Esophagus mucosa (tissue), 1 donor: ENCODE results near the gene SERPINA9. TPM values are rescaled to one million over a fixed set of nuclear protein-coding genes. Genes with fewer than 3 reads are reported as not detected.

Experiments
- ATAC-seq: fragments of 200-7000 bp; cut with Tn5 transposase; one replicate; pipeline ENCODE4 v1.9.1; 2020
- total RNA-seq: library from RNA; stranded (reverse); gene quantifications from one replicate; pipeline ENCODE4 v1.2.4, GENCODE V29; 2023
- donor health status: DM: yes; HTN: yes; CAD: no.

SERPINA9 gene
- total RNA-seq, 1 donor from 2014 or later, result 0.12 TPM

GRCh38 chr14:94462219-94462551, 13.8 kb downstream of the SERPINA9 start:
- ATAC-seq, result no peak

GRCh38 chr14:94461526-94462218, 14.3 kb downstream of the SERPINA9 start:
- no peak for ATAC-seq

GRCh38 chr14:94460631-94461416, 15.2 kb downstream of the SERPINA9 start:
- ATAC-seq, result no peak

GRCh38 chr14:94458558-94459205, 17.3 kb downstream of the SERPINA9 start:
- ATAC-seq, result peak; percentile 57

GRCh38 chr14:94458096-94458495, 17.9 kb downstream of the SERPINA9 start:
- ATAC-seq, result no peak

- ATAC-seq, result no peak
Observed at GRCh38 chr14:94455928-94456327, 20.1 kb downstream of the SERPINA9 start.

- no peak for ATAC-seq
Observed at GRCh38 chr14:94451826-94452225, 24.2 kb downstream of the SERPINA9 start.

- no peak for ATAC-seq
Observed at GRCh38 chr14:94451091-94451771, 24.8 kb downstream of the SERPINA9 start.

- ATAC-seq, result no peak
Observed at GRCh38 chr14:94450722-94451090, 25.3 kb downstream of the SERPINA9 start.

GRCh38 chr14:94449930-94450329, 26.1 kb downstream of the SERPINA9 start:
- ATAC-seq, result no peak

GRCh38 chr14:94448071-94448808, 27.8 kb downstream of the SERPINA9 start:
- ATAC-seq, result peak; percentile 92

- no peak for ATAC-seq
Observed at GRCh38 chr14:94447206-94447605, 28.8 kb downstream of the SERPINA9 start.

GRCh38 chr14:94446126-94446525, 29.9 kb downstream of the SERPINA9 start:
- no peak for ATAC-seq

- ATAC-seq, result no peak
Observed at GRCh38 chr14:94445003-94445402, 31.0 kb downstream of the SERPINA9 start.

- no peak for ATAC-seq
Observed at GRCh38 chr14:94441531-94442205, 34.3 kb downstream of the SERPINA9 start.

GRCh38 chr14:94441130-94441529, 34.9 kb downstream of the SERPINA9 start:
- no peak for ATAC-seq

GRCh38 chr14:94439453-94440057, 36.4 kb downstream of the SERPINA9 start:
- no peak for ATAC-seq

- no peak for ATAC-seq
Observed at GRCh38 chr14:94428610-94429009, 47.4 kb downstream of the SERPINA9 start.

- ATAC-seq, result no peak
Observed at GRCh38 chr14:94427016-94427613, 48.9 kb downstream of the SERPINA9 start.

- ATAC-seq, result peak; percentile 29
Observed at GRCh38 chr14:94426526-94426925, 49.5 kb downstream of the SERPINA9 start.

- no peak for ATAC-seq
Observed at GRCh38 chr14:94424371-94424770, 51.6 kb downstream of the SERPINA9 start.
